RWPE1 (cell line): ENCODE results near the gene ZNF513.

Source experiments
- CTCF ChIA-PET: fragments of 350-600 bp; sonication (Branson Sonifier 250); formaldehyde crosslinking; extraction: SDS; loops from one replicate; lab custom pipeline; 2021; lab: Yijun Ruan, JAX
- POLR2A ChIA-PET: fragments of 400-600 bp; formaldehyde crosslinking; extraction: SDS; loops from one replicate; lab custom pipeline; 2020; ENCODE audit warnings: antibody characterized with exemption; ENCODE audit not compliant: low non-redundant PET; lab: Yijun Ruan, JAX
- DNase-seq: peaks from one replicate; pipeline ENCODE4 v3.0.0; 2012; ENCODE audit warnings: low spot score
- H3K27ac ChIP-seq: fragments of 450-650 bp; 2 replicates; pipeline ENCODE4 v1.5.1; 2017
- TF ChIP-seq, protein P1 (sequence below): fragments of 450-650 bp; conservative IDR thresholded peaks from 2 replicates; pipeline ENCODE4 v1.5.1; 2017; ENCODE audit warnings: low read depth, mild to moderate bottlenecking

The ZNF513 gene

DNA sequence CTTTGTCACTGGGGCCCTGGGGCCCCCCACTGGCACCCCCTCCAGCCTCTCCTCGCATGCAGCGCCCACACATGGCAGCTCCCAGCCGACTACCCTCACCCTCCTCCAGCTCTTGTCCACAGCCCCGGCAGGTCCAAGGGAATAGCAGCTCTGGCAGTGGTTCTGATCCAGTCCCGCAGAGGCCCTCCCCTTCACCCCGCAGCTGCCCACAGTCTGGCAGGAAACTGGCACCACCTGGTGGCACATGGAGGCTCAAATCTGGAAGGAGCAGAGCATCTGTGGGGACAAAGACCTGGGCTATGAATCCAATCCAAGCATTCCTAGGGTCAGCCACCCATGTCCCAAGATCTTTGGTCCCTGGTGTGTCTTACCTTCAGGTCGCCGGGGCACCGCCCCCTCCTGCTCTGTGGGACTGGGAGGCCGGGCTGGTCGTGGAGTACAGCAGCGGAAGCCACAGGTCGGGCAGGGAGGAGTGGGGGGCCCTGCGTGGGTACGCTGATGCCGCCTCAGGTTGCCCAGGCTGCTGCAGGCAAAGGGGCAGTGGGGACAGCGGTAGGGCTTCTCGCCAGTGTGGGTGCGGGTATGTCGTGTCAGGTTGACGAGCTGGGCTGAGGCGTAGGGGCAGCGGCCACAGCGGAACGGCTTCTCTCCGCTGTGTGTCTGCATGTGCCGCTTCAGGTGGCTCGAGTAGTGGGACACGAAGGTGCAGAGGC lies 2.3 kb downstream of the ZNF513 start:
- TF ChIP-seq, protein P1, sequence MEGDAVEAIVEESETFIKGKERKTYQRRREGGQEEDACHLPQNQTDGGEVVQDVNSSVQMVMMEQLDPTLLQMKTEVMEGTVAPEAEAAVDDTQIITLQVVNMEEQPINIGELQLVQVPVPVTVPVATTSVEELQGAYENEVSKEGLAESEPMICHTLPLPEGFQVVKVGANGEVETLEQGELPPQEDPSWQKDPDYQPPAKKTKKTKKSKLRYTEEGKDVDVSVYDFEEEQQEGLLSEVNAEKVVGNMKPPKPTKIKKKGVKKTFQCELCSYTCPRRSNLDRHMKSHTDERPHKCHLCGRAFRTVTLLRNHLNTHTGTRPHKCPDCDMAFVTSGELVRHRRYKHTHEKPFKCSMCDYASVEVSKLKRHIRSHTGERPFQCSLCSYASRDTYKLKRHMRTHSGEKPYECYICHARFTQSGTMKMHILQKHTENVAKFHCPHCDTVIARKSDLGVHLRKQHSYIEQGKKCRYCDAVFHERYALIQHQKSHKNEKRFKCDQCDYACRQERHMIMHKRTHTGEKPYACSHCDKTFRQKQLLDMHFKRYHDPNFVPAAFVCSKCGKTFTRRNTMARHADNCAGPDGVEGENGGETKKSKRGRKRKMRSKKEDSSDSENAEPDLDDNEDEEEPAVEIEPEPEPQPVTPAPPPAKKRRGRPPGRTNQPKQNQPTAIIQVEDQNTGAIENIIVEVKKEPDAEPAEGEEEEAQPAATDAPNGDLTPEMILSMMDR: no peak
- CTCF ChIA-PET: interaction anchor here (0.6 kb wide), 1 partner anchor 40 kb away, joined by 4 read pairs; no protein-coding TSS in a partner anchor
- no peak for DNase-seq
- POLR2A ChIA-PET: no interaction called here
- H3K27ac ChIP-seq: peak overlapping the region; percentile 54

- TF ChIP-seq, protein P1: no peak
- POLR2A ChIA-PET: no interaction called here
- CTCF ChIA-PET: interaction anchor here (0.9 kb wide), 1 partner anchor 13 kb away, joined by 3 read pairs; no protein-coding TSS in a partner anchor
- DNase-seq: no peak
- peak overlapping the region; percentile 54 for H3K27ac ChIP-seq
Measured at GRCh38 chr2:27377618-27378095, 2.9 kb downstream of the ZNF513 start.

- POLR2A ChIA-PET: no interaction called here
- peak overlapping the region; percentile 54 for H3K27ac ChIP-seq
- TF ChIP-seq, protein P1: no peak
Measured at GRCh38 chr2:27376866-27377617, 3.5 kb downstream of the ZNF513 start.

DNA sequence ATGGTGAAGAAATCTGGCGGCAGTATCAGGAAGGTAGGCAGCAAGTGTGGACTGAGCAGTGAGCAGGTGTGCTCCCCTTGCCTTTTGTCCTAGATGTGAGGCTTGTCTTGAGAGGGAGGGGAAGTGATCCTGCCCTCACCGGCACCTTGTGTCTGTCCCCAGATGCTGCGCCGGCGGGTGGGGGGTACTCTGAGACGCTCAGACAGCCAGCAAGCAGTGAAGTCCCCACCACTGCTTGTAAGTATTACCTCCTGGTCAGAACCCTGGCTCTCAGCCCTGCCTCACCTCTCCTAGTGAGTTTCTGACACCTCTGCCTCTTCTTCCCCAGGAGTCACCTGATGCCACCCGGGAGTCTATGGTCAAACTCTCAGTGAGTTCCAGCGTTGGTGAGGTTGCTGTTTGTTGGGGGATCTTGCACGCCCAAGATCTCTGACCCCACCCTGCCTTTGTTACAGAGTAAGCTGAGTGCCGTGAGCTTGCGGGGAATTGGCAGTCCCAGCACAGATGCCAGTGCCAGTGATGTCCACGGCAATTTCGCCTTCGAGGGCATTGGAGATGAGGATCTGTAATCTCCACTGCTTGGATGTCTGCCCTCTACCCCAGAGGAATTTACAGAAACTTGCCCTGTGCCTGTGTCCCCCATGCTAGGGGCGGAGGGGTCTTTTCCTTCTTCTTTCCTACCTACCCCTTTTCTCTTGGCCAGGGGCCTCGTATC lies 4.2 kb downstream of the ZNF513 start:
- DNase-seq: no peak
- H3K27ac ChIP-seq: peak overlapping the region; percentile 54
- CTCF ChIA-PET: no interaction called here
- POLR2A ChIA-PET: no interaction called here
- TF ChIP-seq, protein P1: no peak

More at GRCh38 chr2:27376866-27377617, 3.5 kb downstream of the ZNF513 start:
- DNase-seq: no peak
- CTCF ChIA-PET: interaction anchor here (0.9 kb wide), 1 partner anchor 14 kb away, joined by 3 read pairs; no protein-coding TSS in a partner anchor

GRCh38 chr2:27375513-27376099 lies 4.9 kb downstream of the ZNF513 start:
- TF ChIP-seq, protein P1: no peak
- ChIA-PET CTCF (no interaction called here), POLR2A (interaction anchor here (0.6 kb wide), 1 partner anchor 254 kb away, joined by 4 read pairs; no protein-coding TSS in a partner anchor)
- peak overlapping the region; percentile 54 for H3K27ac ChIP-seq
- no peak for DNase-seq
